GM21619 (cell line): Measurements from ENCODE around the gene NHEJ1.

Experiments
- ATAC-seq: cut with Tn5 transposase; IDR thresholded peaks from one replicate; pipeline ENCODE4 v1.9.1; 2021; ENCODE audit not compliant: unreplicated experiment

NHEJ1 gene

DNA sequence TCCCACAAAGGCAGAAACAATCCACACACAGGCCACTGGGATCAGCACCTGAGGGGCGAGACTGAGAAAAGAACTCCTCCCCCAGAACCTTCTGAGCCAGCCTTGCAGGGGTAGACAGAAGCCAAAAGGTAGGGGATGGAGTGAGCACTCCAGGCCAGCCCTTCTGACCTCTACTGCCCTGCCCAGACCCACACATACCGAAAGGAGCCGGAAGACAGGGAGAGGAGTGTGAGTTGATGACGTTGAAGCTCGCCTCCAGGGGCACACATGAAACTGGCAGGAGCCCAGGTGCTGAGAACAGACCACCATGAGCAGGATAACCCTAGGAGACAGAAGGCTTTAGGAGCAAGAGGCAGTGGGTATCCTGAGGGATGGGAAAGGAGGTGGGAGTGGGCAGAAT lies 7.4 kb upstream of the NHEJ1 start:
- ATAC-seq, result no peak

DNA sequence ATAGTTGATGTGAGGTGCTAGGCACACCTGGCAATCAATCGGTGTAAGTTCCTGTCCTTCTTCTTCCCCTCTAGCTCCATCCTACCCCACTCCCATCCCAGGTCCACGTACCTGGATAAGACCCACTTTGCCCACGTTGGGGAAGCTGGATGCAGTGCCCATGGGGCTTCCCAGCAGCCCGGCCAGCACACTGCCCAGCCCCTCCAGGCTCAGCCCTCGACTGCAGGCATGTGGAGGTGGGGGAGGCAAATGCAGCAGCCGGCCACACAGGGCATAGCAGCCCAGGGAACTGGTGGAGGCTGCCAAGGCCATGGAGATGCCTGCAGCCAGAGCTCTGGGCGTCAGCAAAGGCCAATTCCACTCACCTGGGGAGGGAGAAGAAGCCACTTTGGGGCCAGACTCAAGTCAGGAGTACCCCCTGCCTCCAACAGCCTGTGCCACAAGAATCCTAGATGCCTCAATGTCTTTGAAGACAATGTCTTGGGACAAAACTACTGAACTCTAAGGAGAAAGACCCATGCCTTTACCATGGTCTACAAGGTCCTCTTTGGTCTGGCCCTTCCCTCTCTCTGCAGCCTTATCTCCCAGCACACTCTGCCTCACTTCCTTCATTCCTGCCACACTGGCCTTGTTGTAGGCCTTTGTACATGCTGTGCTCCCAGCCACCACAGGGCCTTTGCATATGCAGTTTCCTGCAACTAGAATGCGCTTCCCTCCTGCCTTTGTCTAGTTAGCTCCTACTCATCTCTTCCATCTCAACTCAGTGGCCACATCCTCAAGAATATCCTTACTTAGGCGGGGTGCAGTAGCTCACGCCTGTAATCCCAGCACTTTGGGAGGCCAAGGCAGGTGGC lies 4.7 kb upstream of the NHEJ1 start:
- no peak for ATAC-seq

DNA sequence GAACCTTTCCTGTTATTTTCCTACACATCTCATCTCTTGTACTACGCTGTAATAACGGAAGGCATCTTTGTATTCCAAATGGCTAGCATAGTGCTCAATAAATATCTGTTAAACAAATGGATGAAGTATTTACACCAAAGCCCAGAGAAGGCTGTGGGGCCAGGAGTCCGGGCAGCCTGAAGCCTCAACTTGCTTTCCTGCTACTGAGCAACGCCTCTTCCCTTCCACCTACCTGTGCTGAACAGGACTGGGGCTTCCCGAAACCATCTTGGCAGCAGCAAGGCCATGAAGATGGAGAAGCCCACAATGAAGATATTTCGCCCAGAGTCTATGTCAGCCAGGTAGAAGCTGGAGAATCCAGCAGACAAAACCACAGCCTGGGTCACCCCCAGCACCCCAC lies 2.5 kb upstream of the NHEJ1 start:
- ATAC-seq, result no peak

DNA sequence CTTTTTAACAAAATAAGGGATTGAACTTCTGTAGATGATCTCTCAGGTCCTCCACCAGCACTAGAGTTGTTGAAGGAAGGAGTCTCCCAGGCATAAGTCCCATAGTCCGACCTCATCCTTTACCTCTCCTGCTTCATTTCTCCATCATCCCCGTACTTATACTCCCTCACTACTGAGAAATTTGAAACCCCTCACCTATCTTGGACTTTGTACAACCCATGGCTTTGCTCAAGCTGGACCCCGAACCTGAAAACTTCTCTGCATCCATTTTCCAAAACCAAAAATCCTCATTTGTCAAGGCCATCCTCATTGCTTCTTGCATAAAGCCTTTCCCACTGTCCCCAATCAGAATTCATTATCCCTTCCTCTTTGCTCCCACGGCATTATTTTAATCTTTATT lies 482 bp upstream of the NHEJ1 start:
- ATAC-seq, result no peak

DNA sequence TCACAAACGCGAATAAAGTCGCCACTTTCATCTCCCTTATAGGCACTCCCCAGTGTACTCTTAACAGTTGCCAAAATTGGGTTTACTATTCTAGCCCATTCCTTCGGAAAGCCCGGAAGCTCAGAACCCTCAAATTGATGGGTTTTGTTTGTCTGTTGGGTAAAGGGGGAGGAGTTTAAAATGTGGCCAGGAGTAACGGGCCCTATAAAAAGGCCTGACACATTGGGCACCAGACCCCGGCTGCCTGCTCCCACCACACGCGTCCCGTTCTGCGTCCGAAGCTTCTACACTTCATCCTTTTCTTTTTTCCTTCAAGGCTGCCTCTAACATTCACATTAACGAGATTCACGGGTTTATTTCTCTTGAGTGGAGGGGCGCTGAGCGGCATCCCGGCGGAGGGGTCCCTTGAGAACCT lies 837 bp downstream of the NHEJ1 start:
- no peak for ATAC-seq

DNA sequence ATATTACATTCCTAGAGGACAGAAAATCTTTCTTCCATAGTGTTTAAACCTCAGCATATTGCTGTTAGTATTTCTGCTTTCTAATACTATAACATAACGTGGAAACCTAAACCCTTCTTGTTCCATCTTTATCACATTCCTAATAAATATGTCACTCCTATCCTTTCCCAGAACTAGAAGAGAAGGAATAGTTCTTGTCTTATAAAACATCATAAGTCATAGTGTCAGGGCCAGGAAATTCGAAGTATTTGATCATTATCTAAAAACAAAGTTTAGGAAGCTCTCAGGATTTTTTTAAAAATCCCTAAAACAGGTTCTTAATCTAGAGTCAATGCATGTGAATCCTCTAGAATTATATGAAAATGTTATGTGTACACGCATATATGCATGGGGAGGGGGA lies 2.0 kb downstream of the NHEJ1 start:
- no peak for ATAC-seq

DNA sequence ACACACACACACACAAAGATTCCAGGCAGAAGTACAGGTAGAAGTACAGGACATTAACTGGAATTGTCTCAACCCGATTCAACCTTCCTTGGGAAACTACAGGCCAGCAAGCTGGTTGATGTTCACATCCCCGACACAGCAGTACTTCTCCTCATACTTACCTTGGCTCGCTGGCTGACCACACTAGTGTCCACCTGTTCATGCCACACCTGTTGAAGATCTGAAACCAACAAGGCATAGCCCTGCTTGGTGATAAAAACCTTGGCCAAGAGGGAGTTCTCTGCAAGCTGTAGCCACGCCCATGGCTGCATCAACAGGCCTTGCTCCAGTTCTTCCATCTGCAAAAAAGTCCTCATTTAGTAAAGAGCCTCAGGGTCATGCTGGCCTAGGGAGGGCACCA lies 2.6 kb downstream of the NHEJ1 start:
- ATAC-seq, result no peak

DNA sequence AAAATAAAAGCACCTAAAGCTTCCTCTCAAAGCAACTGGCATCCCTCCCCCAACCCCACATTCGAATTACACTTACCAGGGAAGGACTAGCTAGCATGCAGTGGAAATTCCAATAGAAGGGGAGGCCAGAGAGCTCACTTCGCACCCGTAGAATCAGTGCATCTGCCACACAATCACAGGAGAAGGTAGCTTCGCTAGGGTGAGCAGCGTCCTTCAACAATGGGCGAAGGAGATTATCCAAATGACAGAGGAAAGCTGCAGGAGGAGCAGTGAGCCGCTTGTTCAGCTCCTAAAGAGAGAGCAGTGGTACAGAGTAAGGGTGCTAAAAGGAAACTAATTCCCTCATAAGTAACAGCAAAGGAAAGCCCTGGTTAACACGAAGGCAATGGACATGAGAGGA lies 3.2 kb downstream of the NHEJ1 start:
- no peak for ATAC-seq

DNA sequence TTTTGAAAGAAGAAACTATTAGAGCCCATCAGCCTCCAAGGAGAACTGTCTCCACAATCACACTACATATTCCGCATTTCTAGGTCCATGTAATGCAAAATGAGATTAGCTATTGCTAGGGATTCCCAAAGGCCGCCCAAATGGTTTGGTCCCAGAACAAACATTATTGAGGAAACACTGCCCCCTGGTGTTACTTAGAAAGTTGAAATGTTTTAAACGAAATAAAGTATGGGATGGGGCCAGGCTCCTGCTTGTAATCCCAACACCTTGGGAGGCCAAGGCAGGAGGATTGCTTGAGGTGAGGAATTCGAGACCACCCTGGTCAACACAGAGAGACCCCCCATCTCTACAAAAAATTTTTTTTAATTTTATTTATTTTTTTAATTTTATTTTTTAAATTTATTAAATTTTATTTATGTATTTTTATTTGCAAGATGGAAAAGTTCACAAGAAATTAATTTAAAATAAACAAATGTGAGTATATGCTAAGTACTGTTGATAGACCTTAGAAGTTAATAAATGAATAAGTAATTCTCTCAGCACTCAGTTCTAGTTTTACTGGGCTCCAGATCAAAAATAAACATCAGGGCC lies 5.5 kb downstream of the NHEJ1 start:
- ATAC-seq, result no peak

DNA sequence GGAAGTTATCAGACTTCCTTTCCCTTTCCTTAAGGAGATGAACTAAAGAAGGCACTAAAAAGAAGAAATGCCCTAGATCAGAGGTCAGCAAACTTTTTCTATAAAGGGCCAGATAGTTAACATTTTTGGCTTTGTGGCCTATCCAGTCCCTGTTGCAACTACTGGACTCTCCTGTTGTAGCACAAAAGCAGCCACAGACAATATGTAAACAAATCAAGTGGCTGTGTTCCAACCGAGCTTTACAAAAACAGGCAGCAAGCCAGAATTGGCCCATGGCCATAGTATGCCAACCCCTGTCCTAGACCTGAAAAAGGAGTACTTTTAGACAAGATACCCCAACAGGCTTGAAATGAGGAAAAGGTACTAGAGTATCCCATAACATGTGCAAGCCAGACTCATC lies 10.9 kb downstream of the NHEJ1 start:
- ATAC-seq, result no peak

DNA sequence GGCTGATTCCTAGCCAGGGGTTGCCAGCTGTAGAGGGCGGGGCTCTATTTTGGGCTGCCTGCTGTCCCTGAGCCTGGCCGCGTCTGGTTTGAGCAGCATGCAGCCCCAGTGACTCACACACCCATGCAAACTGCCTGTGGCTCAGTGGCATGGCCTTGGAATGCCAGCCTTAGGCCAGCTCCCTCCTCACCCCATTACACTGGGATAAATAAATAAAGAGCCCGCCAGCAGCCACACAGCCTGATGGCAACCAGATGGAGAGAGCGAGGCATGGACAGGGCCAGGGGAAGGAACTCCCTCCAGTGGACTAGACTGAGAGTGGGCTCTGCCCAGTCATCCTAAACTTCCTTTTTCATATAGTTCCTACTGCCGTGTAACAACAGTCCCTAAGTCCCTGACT lies 18.3 kb downstream of the NHEJ1 start:
- ATAC-seq, result no peak

DNA sequence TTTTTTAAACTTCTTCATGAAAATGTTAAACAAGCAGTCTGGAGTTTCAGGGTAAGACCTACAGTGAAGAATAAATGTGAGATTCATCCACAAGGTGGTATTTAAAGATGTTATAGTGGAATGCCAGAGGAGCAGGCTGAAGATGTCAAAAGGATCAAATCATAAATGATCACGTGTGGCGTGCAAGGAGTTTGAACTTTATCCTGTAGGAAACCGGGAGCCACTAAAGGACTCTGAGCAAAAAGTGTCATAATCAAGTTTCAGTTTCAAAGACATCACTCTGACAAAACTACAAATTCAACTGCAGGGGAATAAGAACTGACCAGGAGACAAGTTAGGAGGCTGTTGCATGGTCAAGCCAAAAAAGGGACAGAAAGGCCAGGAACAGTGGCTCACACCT lies 19.9 kb downstream of the NHEJ1 start:
- ATAC-seq, result no peak

DNA sequence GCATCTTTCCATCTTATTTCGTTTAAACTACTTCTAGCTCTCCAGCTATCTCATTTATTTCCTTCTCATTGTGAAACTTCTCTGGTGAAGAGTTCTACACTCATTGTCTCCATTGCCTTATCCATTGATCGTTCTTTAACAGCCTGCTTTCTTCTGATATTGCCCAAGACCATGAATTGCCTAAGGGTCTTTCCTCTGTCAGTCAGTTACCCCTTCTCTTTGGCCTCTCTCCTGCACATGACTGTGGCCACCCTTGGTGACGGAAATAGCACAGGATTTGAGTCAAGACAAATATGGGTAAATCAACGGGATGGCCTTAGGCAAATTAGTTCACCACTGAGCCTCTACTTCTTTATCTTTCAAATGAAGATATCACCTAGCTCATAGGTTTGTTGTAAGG lies 26.6 kb downstream of the NHEJ1 start:
- no peak for ATAC-seq

DNA sequence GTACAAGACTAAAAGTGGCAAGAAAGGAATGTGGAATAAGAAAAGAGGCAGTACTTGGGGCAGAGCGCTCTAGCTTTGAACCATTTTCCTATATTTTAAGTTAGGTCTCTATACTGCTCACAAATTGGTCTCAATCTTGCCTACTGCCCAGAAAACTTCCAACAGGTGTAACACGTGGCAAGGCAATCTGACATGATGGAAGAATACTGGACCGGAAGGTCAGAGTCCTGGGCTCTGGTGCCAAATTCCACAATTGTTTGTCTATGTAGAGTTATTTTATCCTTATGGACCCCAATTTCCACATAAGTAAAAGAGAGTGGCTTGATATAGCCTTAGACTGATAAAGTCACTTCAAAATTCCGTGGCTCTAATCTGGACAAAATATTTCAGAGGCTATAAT lies 28.9 kb downstream of the NHEJ1 start:
- ATAC-seq, result no peak

DNA sequence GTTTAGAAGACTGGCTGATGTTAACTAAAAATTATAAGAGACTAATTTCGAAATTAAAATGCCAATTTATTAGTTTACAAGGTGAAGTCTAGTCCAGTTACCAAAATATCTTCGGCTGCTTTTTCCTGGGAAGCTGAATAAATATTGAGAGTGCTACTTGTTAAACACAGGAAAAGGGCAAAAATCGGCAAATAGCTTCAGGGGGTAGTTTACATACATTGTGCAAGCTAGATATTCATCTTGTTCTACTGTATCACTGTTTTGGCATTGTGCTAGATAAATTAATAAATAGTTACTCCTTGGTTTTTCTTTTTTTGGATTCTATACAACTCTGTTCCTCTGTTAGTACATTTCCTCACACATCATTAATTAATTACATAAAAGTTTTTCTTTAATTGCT lies 29.3 kb downstream of the NHEJ1 start:
- no peak for ATAC-seq

DNA sequence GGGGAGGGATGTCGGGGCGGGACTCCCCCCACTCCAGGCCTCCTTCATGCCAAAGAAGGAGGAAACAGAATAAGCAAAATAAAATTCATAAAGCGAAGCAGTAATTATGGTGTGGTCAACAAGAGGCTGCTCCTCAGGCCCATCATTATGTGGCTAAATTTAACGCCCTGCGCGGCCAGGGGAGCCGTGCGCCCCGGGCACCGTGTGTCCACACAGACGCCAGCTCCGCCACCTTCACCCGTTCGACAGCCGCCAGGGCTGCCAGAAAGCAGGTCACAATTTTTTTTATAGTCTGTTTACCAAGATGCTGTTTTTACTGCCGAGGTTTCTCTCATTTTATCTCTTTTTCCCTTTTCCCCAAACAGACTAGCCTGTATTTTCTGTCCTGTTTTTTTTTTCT lies 31.0 kb downstream of the NHEJ1 start:
- ATAC-seq, result no peak

DNA sequence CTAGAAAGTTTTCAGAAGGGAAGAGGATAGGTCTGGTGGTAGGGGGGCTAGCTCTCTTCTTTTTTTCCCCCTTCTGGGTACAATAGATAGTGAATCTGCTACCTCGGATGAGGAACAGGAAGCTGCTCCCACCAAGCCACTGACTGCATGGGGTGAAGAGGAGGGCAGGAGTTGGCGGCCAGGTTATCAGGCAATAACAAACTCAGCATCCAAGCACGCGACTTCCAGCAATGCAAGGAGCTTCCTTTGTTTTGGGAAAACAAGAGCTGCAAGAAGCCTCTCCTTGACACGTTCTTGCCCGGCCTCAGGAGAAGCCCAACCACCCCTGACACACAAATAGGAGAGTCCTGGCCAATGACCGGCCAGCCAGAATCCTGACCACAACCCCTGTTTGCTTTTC lies 32.2 kb downstream of the NHEJ1 start:
- no peak for ATAC-seq

DNA sequence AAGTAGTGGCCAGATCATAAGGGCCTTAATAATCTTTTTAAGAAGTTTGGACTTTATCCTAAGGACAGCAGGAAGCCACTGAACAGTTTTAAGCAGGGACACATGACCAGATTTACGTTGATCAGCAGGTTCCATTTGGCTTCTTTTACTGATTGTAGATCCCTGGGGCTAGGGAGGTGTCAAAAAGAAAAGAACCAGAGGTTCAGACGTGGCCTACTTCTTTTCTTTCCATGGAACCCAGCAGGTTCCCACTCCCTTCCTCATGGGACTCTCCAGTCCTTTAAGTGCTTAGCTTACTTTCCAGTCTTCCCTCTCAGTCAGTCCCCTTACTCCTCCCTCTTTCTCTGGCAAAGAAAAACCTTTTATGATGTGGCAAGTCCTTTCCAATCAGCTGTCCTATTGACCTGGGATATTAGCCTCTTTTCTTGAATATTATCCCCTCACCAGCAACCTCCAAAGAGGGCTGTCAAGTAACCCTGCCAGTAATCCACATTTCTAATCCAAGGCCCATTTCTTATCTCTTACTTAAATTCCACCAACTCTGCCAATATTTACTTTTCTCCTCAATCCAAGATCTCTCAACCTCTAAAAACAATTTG lies 33.5 kb downstream of the NHEJ1 start:
- no peak for ATAC-seq

DNA sequence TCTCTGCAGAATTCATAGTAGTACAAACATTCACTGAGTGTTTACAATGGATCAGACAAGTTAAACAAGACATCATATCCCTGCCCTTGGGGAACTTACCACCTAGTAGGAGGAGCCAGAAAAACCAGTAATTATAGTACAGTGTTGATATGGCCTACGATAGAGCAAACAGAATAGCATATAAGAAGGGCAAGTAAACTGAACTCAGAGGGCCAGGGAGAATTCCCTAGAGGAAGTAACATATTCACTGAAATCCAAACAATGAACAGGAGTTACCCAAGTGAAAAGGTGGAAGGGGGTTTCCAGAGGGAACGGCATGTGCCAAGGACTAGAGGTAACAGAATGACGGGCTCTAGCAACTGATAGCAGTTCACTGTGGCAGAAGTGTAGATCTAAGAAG lies 34.1 kb downstream of the NHEJ1 start:
- no peak for ATAC-seq

DNA sequence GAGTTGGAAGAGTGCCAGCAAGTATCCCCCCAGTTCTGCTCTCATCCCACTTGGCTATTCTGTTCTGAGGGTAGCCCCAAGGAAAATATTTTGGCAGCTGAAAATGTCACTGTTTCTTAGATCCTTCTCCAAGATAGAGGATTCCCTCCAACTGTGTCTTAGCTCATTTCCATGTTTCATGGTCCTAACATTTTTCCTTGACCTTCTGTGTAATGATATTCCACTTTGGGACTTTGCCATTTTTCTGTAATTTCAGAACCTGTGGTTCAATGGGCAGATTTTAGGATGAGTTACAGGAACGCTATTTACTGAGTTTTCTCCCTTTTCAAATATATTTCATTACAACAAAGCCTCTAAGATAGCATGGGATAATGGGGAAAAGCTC lies 34.7 kb downstream of the NHEJ1 start:
- no peak for ATAC-seq

DNA sequence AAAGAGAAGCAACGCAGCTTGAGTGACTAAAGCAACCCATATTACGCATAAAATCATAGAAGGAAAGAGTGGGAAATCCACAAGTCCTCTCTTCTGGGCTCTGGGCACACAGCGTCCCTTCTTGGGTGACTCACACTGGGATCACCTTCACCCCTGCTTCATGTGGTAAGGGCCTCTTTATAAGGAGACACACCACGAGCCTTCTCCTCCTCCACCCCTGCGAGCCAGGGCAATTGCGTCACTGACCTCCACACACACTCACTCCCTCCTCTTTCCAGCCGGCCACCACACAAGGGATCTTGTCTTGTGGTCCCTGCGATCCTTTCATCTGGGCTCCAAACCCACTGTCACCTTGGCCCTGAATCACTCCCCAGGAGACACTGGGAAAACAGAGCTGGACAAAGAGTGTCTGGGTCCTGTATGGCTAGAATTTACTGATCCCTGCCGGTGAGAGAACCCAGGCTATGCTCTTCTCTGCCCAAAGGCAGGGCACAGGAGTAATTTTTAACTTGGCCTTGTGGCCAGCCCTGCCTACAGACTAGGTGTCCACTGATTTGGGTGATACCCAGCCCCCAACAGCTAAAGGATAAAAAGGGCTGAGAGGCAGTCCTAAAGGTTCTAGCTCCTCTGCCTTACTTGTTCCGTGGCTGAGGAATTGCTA lies 35.3 kb downstream of the NHEJ1 start:
- ATAC-seq, result no peak
